H9 (cell line): ENCODE data around the gene BEND5. TPM values are rescaled to one million over a fixed set of nuclear protein-coding genes. Genes with fewer than 3 reads are reported as not detected.

Experiments
- DNase-seq: peaks from one replicate; pipeline ENCODE4 v3.0.0-alpha.2; 2017
- H2AFZ ChIP-seq: one replicate; pipeline ENCODE4 v1.6.1; 2013; ENCODE audit warnings: mild to moderate bottlenecking, low read length, control low read depth, moderate library complexity
- H2AK5ac ChIP-seq: 2 replicates; pipeline ENCODE4 v1.6.1; 2013; ENCODE audit warnings: low read length, control low read depth, mixed read lengths; ENCODE audit not compliant: insufficient read length
- H2BK120ac ChIP-seq: one replicate; pipeline ENCODE4 v1.6.1; 2013; ENCODE audit warnings: low read depth, mild to moderate bottlenecking, low read length, control low read depth, inconsistent platforms; ENCODE audit not compliant: poor library complexity, severe bottlenecking
- H2BK12ac ChIP-seq: 2 replicates; pipeline ENCODE4 v1.6.1; 2013; ENCODE audit warnings: low read length, control low read depth, mixed read lengths, low read depth; ENCODE audit not compliant: insufficient read length
- H2BK15ac ChIP-seq: 2 replicates; pipeline ENCODE4 v1.6.1; 2013; ENCODE audit warnings: low read depth, low read length, control low read depth
- H2BK20ac ChIP-seq: one replicate; pipeline ENCODE4 v1.6.1; 2013; ENCODE audit warnings: low read depth, mild to moderate bottlenecking, low read length, control low read depth, inconsistent platforms; ENCODE audit not compliant: poor library complexity, severe bottlenecking
- H2BK5ac ChIP-seq: 2 replicates; pipeline ENCODE4 v1.6.1; 2013; ENCODE audit warnings: low read length, control low read depth, mixed read lengths; ENCODE audit not compliant: insufficient read length
- H3K14ac ChIP-seq: 2 replicates; pipeline ENCODE4 v1.6.1; 2013; ENCODE audit warnings: low read length, control low read depth; ENCODE audit not compliant: insufficient read depth
- H3K18ac ChIP-seq: 2 replicates; pipeline ENCODE4 v1.6.1; 2013; ENCODE audit warnings: low read depth, mild to moderate bottlenecking, mixed read lengths, low read length, control low read depth; ENCODE audit not compliant: insufficient read length
- H3K23ac ChIP-seq: 2 replicates; pipeline ENCODE4 v1.6.1; 2013; ENCODE audit warnings: low read length, control low read depth, mixed read lengths, low read depth; ENCODE audit not compliant: insufficient read length
- H3K23me2 ChIP-seq: 2 replicates; pipeline ENCODE4 v1.6.1; 2013; ENCODE audit warnings: low read depth, mild to moderate bottlenecking, mixed read lengths, low read length, control low read depth; ENCODE audit not compliant: insufficient read length, poor library complexity, severe bottlenecking
- H3K27ac ChIP-seq: 2 replicates; pipeline ENCODE4 v1.5.1; 2013; ENCODE audit warnings: low read length, control low read depth, mixed read lengths, low read depth; ENCODE audit not compliant: insufficient read length
- H3K27me3 ChIP-seq: 2 replicates; pipeline ENCODE4 v1.6.1; 2013; ENCODE audit warnings: low read length, control low read depth, inconsistent platforms; ENCODE audit not compliant: insufficient read depth
- H3K4ac ChIP-seq: 2 replicates; pipeline ENCODE4 v1.6.1; 2013; ENCODE audit warnings: low read depth, mild to moderate bottlenecking, control low read depth, inconsistent platforms, low read length, moderate library complexity
- H3K4me1 ChIP-seq: 2 replicates; pipeline ENCODE4 v1.6.1; 2013; ENCODE audit warnings: low read length, control low read depth, inconsistent platforms; ENCODE audit not compliant: insufficient read depth
- H3K4me2 ChIP-seq: 2 replicates; pipeline ENCODE4 v1.6.1; 2013; ENCODE audit warnings: low read length, control low read depth, mixed read lengths; ENCODE audit not compliant: insufficient read length, insufficient read depth
- H3K56ac ChIP-seq: 2 replicates; pipeline ENCODE4 v1.6.1; 2013; ENCODE audit warnings: low read depth, mild to moderate bottlenecking, mixed read lengths, low read length, control low read depth; ENCODE audit not compliant: insufficient read length
- H3K79me1 ChIP-seq: 2 replicates; pipeline ENCODE4 v1.6.1; 2013; ENCODE audit warnings: low read depth, mild to moderate bottlenecking, moderate library complexity, low read length, control low read depth, inconsistent platforms; ENCODE audit not compliant: insufficient read depth, poor library complexity, severe bottlenecking
- H3K79me2 ChIP-seq: 2 replicates; pipeline ENCODE4 v1.6.1; 2013; ENCODE audit warnings: low read length, control low read depth, inconsistent platforms; ENCODE audit not compliant: insufficient read depth
- H3K9ac ChIP-seq: 2 replicates; pipeline ENCODE4 v1.6.1; 2013; ENCODE audit warnings: low read length, control low read depth, mixed read lengths; ENCODE audit not compliant: insufficient read length; ENCODE audit errors: extremely low read depth
- H3K9me3 ChIP-seq: one replicate; pipeline ENCODE4 v1.6.1; 2013; ENCODE audit warnings: low read depth, low read length, inconsistent platforms; ENCODE audit not compliant: control insufficient read depth
- H3T11ph ChIP-seq: one replicate; pipeline ENCODE4 v1.6.1; 2013; ENCODE audit warnings: mild to moderate bottlenecking, low read length, control low read depth, inconsistent platforms
- H4K20me1 ChIP-seq: one replicate; pipeline ENCODE4 v1.6.1; 2013; ENCODE audit not compliant: control insufficient read depth, insufficient read length, insufficient read depth
- H4K5ac ChIP-seq: 2 replicates; pipeline ENCODE4 v1.6.1; 2013; ENCODE audit warnings: low read depth, mild to moderate bottlenecking, mixed read lengths, low read length, control low read depth; ENCODE audit not compliant: insufficient read length
- H4K8ac ChIP-seq: replicated peaks from 2 replicates; pipeline ENCODE4 v1.6.1; 2013; ENCODE audit warnings: low read length, control low read depth, mixed read lengths, low read depth; ENCODE audit not compliant: insufficient read length
- H4K91ac ChIP-seq: 2 replicates; pipeline ENCODE4 v1.6.1; 2013; ENCODE audit warnings: low read depth, mild to moderate bottlenecking, moderate library complexity, mixed read lengths, low read length, control low read depth; ENCODE audit not compliant: insufficient read length
- H3K27ac Mint-ChIP-seq, 3 experiments: 2 replicates in 2 of 3; 3 replicates in 1 of 3; pipeline ENCODE4 v1.8.0; 2020 to 2021; ENCODE audit warnings: mixed read lengths in 3 of 3, mild to moderate bottlenecking in 1 of 3, moderate library complexity in 1 of 3
- H3K27me3 Mint-ChIP-seq: 2 replicates; pipeline ENCODE4 v1.8.0; 2021; ENCODE audit warnings: low read depth, mild to moderate bottlenecking, moderate library complexity, mixed read lengths
- H3K36me3 Mint-ChIP-seq, 3 experiments: 2 replicates in 2 of 3; 3 replicates in 1 of 3; pipeline ENCODE4 v1.8.0; 2020 to 2021; ENCODE audit warnings: low read depth in 3 of 3, mixed read lengths in 3 of 3; ENCODE audit not compliant: insufficient read depth in 1 of 3
- H3K4me1 Mint-ChIP-seq, 2 experiments: 2 replicates each; pipeline ENCODE4 v1.8.0; 2020; ENCODE audit warnings: mixed read lengths in 2 of 2
- H3K4me3 Mint-ChIP-seq, 2 experiments: 2 replicates in 1 of 2; 3 replicates in 1 of 2; pipeline ENCODE4 v1.8.0; 2020 to 2021; ENCODE audit warnings: mild to moderate bottlenecking in 2 of 2, mixed read lengths in 2 of 2, moderate library complexity in 1 of 2
- H3K9me3 Mint-ChIP-seq, 2 experiments: 2 replicates in 1 of 2; 3 replicates in 1 of 2; pipeline ENCODE4 v1.8.0; 2020; ENCODE audit warnings: mild to moderate bottlenecking in 2 of 2, mixed read lengths in 2 of 2, moderate library complexity in 1 of 2
- CTCF ChIP-seq: fragments of 200-600 bp; sonication (generic); conservative IDR thresholded peaks from 3 replicates; pipeline ENCODE4 v1.8.0; 2021; ENCODE audit warnings: antibody characterized with exemption, mild to moderate bottlenecking
- WGBS: extraction: QIAGEN DNeasy Blood & Tissue Kit; methylation state at CpG from one replicate; pipeline ENCODE4 v1.1.7; 2013; ENCODE audit warnings: missing lambda C conversion rate, low lambda C conversion rate, mixed read lengths; ENCODE audit not compliant: insufficient read length; ENCODE audit errors: extremely low coverage; 5-methylcytosine and 5-hydroxymethylcytosine counted together
- total RNA-seq: library from RNA; stranded (reverse); gene quantifications from 2 replicates; pipeline ENCODE4 v1.2.1, GENCODE V29; 2021

BEND5 gene
- total RNA-seq, 1 experiment from 2014 or later = 4.8 TPM

GRCh38 chr1:48775831-48776392, 779 bp downstream of the BEND5 start:
- Histone ChIP-seq H2BK12ac (no peak overlapping the region), H3K4me1 (no peaks in the 10 kb centered on the region), H3K23ac (no peak overlapping the region), H2BK120ac (no peak overlapping the region), H3K18ac (no peak overlapping the region), H4K20me1 (no peaks in the 10 kb centered on the region), H3K9me3 (no peaks in the 10 kb centered on the region), H2BK15ac (no peak overlapping the region), H3K4ac (no peak overlapping the region), H2BK20ac (no peak overlapping the region), H3K79me1 (no peaks in the 10 kb centered on the region), H3K14ac (no peak overlapping the region), H4K5ac (no peak overlapping the region), H3K27me3 (no peaks in the 10 kb centered on the region), H3K27ac (no peak overlapping the region), H3K79me2 (no peaks in the 10 kb centered on the region; the same call in 1 of the 2 replicates), H2AK5ac (no peak overlapping the region), H3K9ac (peak overlapping the region; percentile 1), H4K91ac (no peak overlapping the region), H3T11ph (no peak overlapping the region), H3K23me2 (peaks cover 10% of the 10 kb centered on the region), H2BK5ac (no peak overlapping the region), H4K8ac (no peak overlapping the region), H3K4me2 (peak overlapping the region; percentile 64), H2AFZ (no peak overlapping the region), H3K56ac (no peak overlapping the region)
- no peak for TF ChIP-seq CTCF
- peaks cover 0 to 25% (median 12%) of the 10 kb centered on the region in 3 experiments; a peak in 5 of 7 replicates for H3K36me3 Mint-ChIP-seq
- WGBS = no CpG with 5 or more reads among the region's 7 CpGs
- H3K27me3 Mint-ChIP-seq = peaks cover 16% of the 10 kb centered on the region
- no peak for DNase-seq
- peak overlapping the region; percentile 1 to 14 (median 6); a peak in 5 of 7 replicates for H3K27ac Mint-ChIP-seq
- peaks cover 8 to 18% of the 10 kb centered on the region in 2 experiments for H3K4me1 Mint-ChIP-seq
- peak overlapping the region; percentile 77 to 90 for H3K4me3 Mint-ChIP-seq
- H3K9me3 Mint-ChIP-seq = no peaks in the 10 kb centered on the region
